ENCODE results near the gene MTCL1.

Gene MTCL1

GRCh38 chr18:8826971-8827370 is 121.6 kb downstream of the MTCL1 start:
- TF ChIP-seq, protein P1, sequence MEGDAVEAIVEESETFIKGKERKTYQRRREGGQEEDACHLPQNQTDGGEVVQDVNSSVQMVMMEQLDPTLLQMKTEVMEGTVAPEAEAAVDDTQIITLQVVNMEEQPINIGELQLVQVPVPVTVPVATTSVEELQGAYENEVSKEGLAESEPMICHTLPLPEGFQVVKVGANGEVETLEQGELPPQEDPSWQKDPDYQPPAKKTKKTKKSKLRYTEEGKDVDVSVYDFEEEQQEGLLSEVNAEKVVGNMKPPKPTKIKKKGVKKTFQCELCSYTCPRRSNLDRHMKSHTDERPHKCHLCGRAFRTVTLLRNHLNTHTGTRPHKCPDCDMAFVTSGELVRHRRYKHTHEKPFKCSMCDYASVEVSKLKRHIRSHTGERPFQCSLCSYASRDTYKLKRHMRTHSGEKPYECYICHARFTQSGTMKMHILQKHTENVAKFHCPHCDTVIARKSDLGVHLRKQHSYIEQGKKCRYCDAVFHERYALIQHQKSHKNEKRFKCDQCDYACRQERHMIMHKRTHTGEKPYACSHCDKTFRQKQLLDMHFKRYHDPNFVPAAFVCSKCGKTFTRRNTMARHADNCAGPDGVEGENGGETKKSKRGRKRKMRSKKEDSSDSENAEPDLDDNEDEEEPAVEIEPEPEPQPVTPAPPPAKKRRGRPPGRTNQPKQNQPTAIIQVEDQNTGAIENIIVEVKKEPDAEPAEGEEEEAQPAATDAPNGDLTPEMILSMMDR (IDR thresholded peaks at IDR 0.05; ENCODE audit: insufficient read depth, low read length, missing control alignments): no peak
- DNase-seq (ENCODE audit: low read depth, low spot score): no peak
- ChIA-PET POLR2A (no interaction called here), CTCF (interaction anchor here (1.2 to 1.5 kb wide), 2 partner anchors 9 to 161 kb away, joined by 4 read pairs; no protein-coding TSS in a partner anchor)
- no peak overlapping the region for H3K4me3 ChIP-seq (ENCODE audit: low read depth, low read length)

DNA sequence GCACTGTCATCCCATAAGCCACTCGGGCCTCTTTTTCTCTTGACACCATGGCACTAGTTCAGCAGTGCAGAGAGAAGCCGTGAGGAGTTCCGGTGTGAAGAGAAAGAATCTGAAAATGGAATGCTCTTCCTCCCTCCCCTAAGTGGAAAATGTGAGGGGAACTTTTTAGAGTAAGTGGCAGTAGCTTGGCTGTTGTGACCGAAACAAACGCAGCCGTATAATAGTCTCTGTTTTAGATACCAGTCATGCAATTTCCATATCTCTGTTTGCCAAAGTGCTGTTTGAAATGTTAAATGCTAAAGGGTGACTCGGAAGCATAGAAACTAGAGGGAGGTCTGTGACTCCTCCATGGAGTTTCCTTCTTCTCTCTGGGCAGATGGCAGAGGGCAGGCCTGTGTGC is 122.9 kb downstream of the MTCL1 start:
- TF ChIP-seq, protein P1 (IDR thresholded peaks at IDR 0.05; ENCODE audit: insufficient read depth, low read length, missing control alignments): no peak
- POLR2A ChIA-PET: no interaction called here
- H3K4me3 ChIP-seq (ENCODE audit: low read depth, low read length): no peak overlapping the region
- CTCF ChIA-PET: no interaction called here
- no peak for DNase-seq (ENCODE audit: low read depth, low spot score)

- TF ChIP-seq, protein P1 (IDR thresholded peaks at IDR 0.05; ENCODE audit: insufficient read depth, low read length, missing control alignments): no peak
- no peak for DNase-seq (ENCODE audit: low read depth, low spot score)
- ChIA-PET POLR2A (no interaction called here), CTCF (no interaction called here)
- no peak overlapping the region for H3K4me3 ChIP-seq (ENCODE audit: low read depth, low read length)
Measured at GRCh38 chr18:8828798-8829197, 123.4 kb downstream of the MTCL1 start.

DNA sequence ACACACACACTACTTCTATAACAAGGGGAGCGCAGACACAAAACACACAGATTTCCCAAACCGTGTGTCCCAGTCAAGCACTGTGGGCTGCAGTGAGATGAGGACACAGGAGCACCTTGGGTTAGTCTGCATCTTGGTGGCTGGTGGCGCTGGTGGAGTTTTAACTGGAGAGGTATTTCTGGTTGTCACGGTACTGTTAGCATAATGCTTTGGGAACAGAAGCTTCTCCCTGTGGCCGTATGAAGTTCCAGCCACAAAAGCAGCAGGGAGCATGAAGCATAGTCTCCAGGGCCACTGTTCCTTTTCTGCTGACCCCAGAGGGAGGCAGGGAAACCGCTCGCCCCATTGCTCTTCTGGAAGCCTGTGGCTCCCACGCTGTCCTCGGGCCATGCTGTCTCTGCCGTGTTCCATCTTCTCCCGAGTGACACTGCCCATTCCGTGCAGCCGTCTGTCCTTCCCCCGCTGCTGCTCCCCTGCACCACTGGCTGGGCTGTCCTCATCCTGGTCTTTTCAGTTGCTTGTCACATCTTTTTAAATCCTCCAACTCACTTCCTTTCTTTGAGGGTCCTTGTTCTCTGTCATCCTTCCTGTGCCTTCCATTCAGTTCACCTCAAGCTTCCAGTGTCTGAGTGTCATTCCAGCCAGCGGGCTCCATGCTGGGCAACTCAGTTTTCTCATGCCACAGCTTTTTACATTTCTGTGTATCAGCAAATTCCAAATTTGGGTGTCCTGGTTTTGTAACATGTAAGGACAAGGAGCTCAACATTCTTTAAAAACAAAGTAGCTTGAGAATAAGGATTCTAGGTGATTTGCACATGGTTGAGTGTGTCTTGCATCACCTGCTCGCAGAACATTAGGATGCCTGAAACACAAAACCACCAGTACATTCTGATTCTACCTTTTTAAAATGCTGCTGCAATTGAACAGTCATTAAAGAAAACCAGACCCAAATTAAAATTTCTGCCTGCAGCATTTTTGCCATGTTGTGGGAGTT is 125.0 kb downstream of the MTCL1 start:
- ChIA-PET POLR2A (interaction anchor here (0.6 to 1.5 kb wide), 2 partner anchors 12 to 14 kb away, joined by 4 read pairs; no protein-coding TSS in a partner anchor), CTCF (interaction anchor here (0.9 to 2.1 kb wide), 5 partner anchors 129 to 158 kb away, joined by 3 to 14 read pairs (median 3); no protein-coding TSS in a partner anchor)
- no peak for DNase-seq (ENCODE audit: low read depth, low spot score)
- no peak overlapping the region for H3K4me3 ChIP-seq (ENCODE audit: low read depth, low read length)
- TF ChIP-seq, protein P1 (IDR thresholded peaks at IDR 0.05; ENCODE audit: insufficient read depth, low read length, missing control alignments): no peak

DNA sequence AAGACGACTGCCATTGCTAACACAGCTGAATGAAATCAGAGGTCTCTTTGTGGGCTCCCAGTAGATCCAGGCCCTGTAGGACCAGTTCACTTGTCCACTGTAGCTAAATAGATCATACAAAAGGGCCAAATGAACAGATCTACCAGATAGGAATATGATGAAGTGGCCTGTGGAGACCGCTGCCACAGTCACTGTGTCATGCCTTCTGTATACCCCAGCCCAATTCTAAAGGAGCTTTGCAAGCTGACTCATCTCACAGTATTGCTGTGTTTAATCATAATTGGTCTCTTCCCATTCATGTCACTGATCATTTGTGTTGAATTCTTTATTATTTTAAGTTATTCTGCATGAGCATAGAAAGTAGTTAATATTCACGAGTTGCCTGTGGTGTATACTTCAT is 125.8 kb downstream of the MTCL1 start:
- DNase-seq (ENCODE audit: low read depth, low spot score): no peak
- POLR2A ChIA-PET: interaction anchor here (0.6 to 1.5 kb wide), 2 partner anchors 11 to 14 kb away, joined by 4 read pairs; no protein-coding TSS in a partner anchor
- H3K4me3 ChIP-seq (ENCODE audit: low read depth, low read length): no peak overlapping the region
- CTCF ChIA-PET: interaction anchor here (0.9 to 2.1 kb wide), 7 partner anchors 129 to 178 kb away, joined by 3 to 14 read pairs (median 3); no protein-coding TSS in a partner anchor
- TF ChIP-seq, protein P1 (IDR thresholded peaks at IDR 0.05; ENCODE audit: insufficient read depth, low read length, missing control alignments): no peak

DNA sequence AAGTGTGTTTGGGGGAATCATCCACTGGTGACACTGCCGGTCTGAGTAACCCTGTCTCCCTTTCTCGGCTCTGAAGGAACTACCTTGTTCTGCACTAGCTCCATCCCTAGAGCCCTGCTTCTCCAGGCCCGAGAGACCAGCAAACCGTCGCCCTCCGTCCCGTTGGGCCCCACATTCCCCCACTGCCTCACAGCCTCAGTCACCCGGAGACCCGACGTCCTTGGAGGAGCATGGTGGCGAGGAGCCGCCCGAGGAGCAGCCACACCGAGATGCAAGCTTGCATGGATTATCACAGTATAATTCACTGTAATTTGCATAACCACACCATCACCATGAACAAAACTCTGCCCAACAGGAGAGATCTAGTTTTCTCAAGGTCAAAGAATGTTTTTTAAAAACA is 126.2 kb downstream of the MTCL1 start:
- H3K4me3 ChIP-seq (ENCODE audit: low read depth, low read length): no peak overlapping the region
- POLR2A ChIA-PET: interaction anchor here (0.6 to 1.5 kb wide), 2 partner anchors 11 to 15 kb away, joined by 4 read pairs; no protein-coding TSS in a partner anchor
- TF ChIP-seq, protein P1 (IDR thresholded peaks at IDR 0.05; ENCODE audit: insufficient read depth, low read length, missing control alignments): no peak
- CTCF ChIA-PET: interaction anchor here (0.9 to 2.1 kb wide), 7 partner anchors 128 to 178 kb away, joined by 3 to 14 read pairs (median 3); no protein-coding TSS in a partner anchor
- no peak for DNase-seq (ENCODE audit: low read depth, low spot score)
